K562 treated with DMSO at 1 percent for 48 hours (cell line): ENCODE results near the gene KCNN4. TPM values are rescaled to one million over a fixed set of nuclear protein-coding genes. Genes with fewer than 3 reads are reported as not detected.

Experiments used
- total RNA-seq: library from RNA; unstranded; fragments of 300-600 nt; gene quantifications from 2 replicates; pipeline ENCODE4 v1.2.3, GENCODE V29; 2022; ENCODE audit warnings: low replicate concordance; ENCODE audit errors: extremely low read depth

KCNN4 gene
- not detected in 2 replicates for total RNA-seq

DNA sequence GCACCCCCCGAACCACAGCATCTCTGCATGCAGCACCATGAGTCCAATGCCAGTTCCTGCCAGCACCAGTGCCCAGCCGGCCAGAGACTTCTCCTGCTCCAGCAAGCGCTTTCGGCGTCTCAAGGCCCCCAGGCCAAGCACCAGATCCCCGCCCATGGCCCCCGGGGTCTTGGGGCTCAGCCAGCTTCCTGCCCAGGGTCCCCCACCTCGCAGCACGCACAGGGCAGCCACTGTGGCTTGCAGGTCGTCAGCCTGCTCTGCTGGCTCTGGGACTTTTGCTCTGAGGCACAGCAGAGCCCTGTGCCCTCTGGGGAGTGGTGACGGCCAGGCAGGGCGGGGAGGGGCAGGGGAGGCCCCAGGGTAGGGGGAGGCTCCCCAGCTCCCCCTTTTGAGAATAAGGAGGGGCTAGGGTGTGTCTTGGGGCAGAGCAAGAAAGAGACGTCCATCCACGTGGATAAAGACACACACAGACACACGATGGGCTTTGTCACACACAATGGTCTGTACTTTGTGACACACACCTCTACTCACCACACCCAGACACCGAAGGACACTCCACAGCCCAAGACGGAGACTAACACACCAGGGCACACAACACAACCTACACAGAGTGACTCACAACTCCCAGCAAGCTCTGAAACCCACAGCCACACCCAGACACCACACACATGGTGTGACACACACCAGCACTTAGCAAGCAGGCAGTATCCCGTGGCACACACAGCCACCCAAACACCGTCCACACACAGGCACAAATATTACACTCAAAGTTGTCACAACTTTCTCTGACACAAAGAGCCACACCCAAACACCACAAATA lies at the start of gene KCNN4:
Gene KCNN4 (minus strand): TSS at position 268 of the 820 bp plus-strand sequence. CDS start 112 bp downstream, at position 156.

DNA sequence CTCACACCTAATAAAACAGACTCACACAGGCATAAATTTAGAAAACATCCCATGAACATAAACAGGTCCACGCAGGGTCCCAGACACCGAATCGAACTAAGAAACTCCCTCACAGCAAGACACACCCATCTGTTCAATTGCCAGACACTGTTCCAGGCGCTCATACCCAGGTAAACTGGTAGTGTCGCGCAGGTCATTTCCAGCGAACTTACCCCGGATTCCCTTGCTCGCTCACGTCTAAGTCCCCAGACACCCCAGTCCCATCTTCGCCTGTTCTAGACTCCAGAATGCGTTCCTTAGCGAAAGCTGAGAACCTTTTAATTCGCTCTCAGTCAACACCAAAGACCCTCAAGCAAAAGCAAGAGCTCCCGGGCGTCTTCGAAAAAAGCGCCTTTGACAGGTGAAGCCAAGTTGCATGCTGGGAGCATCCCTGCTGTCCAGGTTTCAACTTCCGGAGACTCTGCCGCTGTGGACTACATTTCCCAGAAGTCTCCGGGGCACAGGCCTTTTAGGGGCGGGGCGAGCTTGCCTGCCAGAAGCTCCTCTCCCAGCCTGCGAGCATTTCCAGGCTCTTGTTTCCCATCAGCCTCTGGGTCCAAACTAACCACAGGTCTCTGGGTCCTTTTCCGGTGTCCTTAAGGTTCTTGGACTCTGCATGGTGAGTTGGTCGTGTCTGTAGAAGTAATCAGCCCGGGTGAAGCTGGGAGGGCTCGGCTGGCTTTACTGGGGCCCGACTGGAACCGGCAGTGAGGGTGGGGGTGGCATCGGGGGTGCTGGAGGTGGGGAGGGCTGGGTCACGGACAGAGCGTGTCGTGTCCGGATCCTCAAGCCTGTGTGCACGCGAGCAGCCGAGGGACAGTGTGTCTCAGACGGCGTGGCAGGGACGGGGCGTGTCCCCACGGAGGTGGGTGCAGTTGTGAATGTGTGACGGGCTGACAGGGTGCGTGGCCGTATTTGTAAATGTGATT lies 46.3 kb upstream of the KCNN4 start, which contains the start of gene ZNF283:
Gene ZNF283 (plus strand): TSS at position 535 of the 968 bp plus-strand sequence. CDS start 6,184 bp downstream, outside the sequence.

DNA sequence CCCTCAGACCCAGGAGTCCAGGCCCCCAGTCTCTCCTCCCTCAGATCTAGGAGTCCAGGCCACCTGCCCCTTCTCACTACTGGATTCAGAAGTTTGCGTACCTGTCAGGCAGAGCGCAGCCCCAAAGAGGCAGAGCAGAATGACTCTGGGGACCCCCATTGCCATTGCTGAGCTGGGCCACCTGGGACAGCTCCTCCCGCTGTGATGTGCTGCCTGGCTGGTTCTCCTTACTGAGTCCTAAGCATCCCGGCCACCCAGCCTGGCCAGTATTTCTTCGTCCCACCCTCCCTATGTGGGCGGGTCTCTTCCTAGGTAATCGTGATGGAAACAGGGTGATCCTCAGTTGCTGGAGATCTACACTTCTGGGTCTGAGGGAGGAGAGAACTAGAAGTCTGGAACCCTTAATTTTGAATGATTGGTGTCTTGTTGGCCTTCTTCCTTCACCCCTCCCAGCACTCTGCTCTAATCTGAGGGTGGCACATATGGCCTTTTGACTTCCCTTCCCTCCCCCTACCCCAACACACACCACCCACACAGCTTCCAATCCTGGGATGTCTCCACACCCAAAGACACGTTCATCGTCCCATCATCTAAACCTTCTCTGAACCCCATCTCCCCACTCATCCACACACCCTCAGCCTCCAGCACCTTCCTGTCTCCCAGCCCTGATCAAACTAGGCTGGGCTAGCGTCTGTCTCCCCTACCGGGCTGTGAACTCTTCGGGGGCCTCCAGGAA lies 21.6 kb upstream of the KCNN4 start, which contains the start of gene LYPD5:
Gene LYPD5 (minus strand): TSS at position 232 of the 736 bp plus-strand sequence. CDS start 67 bp downstream, at position 165.

DNA sequence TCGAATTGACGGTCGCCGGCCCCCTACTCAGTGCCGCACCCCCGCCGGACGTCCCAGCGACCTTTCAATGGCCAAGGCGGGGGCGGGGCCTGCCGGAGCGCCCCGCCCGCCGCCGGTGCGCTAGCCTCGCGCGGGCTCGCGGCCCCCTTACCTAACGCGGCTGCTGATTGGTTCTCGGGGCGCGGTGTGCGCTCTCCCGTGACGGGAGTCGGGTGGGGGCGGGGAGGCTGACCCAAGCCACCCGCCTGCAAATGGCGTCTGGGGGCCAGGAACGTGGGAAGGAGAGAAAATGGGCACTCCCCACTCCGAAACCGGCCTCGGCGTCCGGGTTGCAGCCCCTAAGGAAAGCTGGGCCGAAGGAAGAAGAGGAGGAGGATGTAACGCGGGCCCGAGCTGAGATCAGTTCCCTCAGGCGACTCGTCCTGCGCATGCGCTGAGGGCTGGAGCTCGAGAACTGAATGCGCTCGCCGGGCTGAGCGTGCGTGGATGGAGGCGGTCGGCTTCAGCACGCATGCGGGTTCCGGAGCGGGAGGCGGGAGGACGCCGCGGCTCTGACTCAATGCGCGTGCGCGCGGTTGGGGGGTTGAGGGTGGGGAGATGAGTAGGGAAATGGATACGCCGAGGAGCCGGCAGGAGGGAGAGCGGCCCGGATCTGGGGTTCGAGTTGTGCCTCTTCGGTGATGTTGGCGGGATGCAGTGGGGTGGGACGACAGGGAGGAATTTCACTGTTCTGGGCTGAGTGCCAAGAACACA lies 26.1 kb downstream of the KCNN4 start, which contains the start of gene SMG9:
Gene SMG9 (minus strand): TSS at position 460 of the 753 bp plus-strand sequence. CDS start 4,221 bp downstream, outside the sequence.

Other genes with a start within 250 kb of the KCNN4 start
- not detected in 2 replicates for gene ZNF575, start 247.8 kb downstream of the KCNN4 start, total RNA-seq
- not detected in 2 replicates for gene XRCC1, start 205.4 kb downstream of the KCNN4 start, total RNA-seq
- not detected in 2 replicates for gene PINLYP, start 205.2 kb downstream of the KCNN4 start, total RNA-seq
- gene IRGQ, start 184.8 kb downstream of the KCNN4 start, total RNA-seq = not detected in 2 replicates
- not detected in 2 replicates for gene ZNF576, start 184.4 kb downstream of the KCNN4 start, total RNA-seq
- gene SRRM5, start 168.9 kb downstream of the KCNN4 start, total RNA-seq = not detected in 2 replicates
- gene ZNF428, start 161.3 kb downstream of the KCNN4 start, total RNA-seq = not detected in 2 replicates
- not detected in 2 replicates for gene CADM4, start 141.1 kb downstream of the KCNN4 start, total RNA-seq
- not detected in 2 replicates for gene PLAUR, start 110.8 kb downstream of the KCNN4 start, total RNA-seq
- not detected in 2 replicates for gene IRGC, start 64.9 kb downstream of the KCNN4 start, total RNA-seq
- gene SMG9, start 26.0 kb downstream of the KCNN4 start, total RNA-seq = not detected in 2 replicates
- not detected in 2 replicates for gene LYPD5, start 21.5 kb upstream of the KCNN4 start, total RNA-seq
- not detected in 2 replicates for gene ZNF283, start 46.3 kb upstream of the KCNN4 start, total RNA-seq
- not detected in 2 replicates for gene ZNF404, start 103.0 kb upstream of the KCNN4 start, total RNA-seq
- not detected in 2 replicates for gene ZNF45, start 154.3 kb upstream of the KCNN4 start, total RNA-seq
- gene ZNF221, start 170.3 kb upstream of the KCNN4 start, total RNA-seq = not detected in 2 replicates
- gene ZNF155, start 203.2 kb upstream of the KCNN4 start, total RNA-seq = not detected in 2 replicates
- gene ZNF230, start 222.0 kb upstream of the KCNN4 start, total RNA-seq = not detected in 2 replicates
- gene ZNF222, start 244.4 kb upstream of the KCNN4 start, total RNA-seq = not detected in 2 replicates